Measurements from ENCODE around the gene COQ9.

COQ9 gene

DNA sequence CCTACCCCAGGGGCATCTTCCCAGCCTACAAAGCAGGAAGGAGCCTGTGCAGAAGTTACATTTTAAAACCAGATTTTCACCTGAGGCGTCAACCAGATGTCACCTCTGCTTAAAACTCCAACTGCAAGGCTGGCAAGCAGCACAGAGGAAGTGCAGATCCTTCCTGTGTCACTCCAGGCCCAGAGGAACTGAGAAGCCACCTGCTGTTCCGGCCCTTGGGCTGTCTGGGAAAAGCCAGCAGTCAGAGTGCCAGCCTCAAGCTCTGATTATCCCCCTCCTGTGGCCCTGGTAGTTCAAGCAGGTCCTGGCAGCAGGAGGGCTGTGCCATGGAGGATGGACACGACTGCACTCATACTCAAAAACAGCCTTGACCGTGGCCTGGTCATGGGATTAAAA lies 25.4 kb downstream of the COQ9 start:
- no peak for DNase-seq (ENCODE audit: low read depth)

DNA sequence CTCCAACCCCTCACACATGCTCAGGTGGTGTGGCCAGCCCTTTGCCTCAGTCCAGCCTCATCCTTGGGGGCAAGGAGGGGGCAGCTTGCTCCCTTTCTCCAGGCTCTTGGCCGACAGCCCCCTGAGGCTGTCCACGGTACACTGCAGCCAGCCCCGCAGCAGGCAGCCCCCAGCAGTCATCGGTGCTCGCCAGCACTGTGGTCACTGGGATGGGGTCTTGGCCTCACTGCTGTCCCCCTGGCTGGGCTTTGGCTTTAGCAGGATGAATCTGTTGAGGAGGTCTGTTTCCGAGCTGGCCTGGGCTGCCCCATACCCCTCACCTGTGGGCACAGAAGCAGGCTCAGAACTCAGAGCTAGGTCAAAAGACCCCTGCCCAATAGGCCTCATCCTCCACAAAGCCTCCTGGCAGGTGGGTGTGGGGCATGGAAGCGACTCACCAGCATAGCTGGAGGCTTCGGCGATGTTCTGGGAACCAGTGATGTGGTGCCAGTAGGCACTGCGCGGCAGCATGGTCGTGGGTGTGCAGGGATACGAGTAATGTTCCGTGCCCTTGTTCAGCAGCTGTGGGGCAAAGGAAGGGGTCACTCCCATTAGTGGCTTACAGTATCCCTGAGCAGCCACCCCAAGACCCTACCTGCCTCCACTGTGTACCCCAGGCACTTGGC lies 26.0 kb downstream of the COQ9 start:
- no peak for DNase-seq (ENCODE audit: low read depth)

GRCh38 chr16:57473906-57474305 lies 26.6 kb downstream of the COQ9 start:
- no peak for DNase-seq (ENCODE audit: low read depth)

DNA sequence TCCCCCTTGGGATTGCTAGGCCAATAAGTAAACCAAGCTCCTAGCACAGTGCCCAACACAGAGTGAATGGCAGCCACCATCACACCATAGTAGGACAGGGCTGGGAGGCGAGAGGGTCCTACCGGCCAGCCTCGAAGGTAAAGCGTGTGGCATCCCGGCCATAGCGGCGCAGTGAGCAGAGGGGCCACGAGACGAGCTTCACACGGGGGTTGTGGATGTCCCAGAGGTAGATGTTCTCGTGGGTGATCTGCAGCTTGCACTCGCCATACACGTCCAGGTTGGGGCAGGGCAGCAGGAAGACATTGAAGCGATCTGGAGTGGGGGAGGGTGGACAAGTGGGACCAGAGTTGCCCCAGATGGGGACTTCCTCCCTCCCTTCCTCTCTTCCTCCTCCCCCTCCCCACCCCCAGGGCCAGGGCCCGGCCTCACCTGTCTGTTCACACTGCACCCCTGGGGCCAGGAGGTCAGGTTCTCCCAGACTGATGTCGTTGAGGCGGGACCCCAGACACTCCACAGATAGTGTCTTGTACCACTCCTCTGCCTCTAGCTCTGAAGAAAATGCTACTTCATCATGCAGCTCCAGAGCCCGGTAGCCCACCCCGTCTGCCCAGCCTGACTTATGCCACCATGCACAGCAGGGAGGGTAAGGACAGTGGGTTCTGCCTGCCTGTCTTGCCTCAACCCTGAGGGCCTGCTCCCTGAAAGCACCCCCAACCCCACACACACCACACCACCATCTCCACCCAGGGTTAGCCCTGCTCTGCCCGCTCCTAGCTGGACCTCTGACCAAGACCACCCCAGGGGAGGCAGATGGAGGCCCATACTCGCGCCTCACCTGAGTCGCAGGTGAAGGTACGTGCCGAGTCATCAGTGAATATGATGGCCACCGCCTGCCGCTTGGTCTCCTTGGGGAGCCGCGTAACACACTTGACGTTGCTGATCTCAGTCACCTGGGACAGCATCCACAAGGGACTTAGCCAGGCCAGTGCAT lies 27.7 kb downstream of the COQ9 start:
- no peak for DNase-seq (ENCODE audit: low read depth)

DNA sequence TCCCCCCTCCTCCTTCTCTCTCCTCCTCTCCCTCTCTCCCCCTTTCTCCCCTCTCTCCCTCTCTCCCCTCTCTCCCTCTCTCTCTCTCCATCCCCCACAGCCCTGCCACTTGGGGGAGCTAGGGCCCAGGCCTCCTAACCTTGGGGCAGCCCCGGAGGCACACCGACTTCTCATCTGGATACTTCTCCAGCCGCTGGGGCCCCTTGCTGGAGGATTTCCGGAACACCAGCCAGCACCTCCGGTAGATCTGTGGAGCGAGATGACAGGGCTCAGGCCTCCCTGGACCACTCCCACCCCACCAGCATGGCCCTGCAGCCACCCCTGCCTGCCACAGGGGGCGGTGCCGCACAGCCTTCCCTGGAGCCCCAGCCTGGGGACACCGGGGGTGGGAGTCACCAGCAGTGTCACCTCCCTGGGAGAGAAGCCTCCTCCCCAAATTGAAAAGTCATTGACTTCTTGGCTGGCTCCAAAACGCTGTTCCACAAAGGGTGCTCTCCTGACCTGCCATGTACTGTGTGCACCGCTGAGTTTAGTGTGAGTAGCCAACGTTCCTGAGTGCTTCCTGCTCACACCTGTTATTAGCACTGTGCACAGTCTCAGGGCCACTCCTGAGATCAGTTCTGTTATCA lies 28.5 kb downstream of the COQ9 start:
- DNase-seq (ENCODE audit: low read depth), result no peak

DNA sequence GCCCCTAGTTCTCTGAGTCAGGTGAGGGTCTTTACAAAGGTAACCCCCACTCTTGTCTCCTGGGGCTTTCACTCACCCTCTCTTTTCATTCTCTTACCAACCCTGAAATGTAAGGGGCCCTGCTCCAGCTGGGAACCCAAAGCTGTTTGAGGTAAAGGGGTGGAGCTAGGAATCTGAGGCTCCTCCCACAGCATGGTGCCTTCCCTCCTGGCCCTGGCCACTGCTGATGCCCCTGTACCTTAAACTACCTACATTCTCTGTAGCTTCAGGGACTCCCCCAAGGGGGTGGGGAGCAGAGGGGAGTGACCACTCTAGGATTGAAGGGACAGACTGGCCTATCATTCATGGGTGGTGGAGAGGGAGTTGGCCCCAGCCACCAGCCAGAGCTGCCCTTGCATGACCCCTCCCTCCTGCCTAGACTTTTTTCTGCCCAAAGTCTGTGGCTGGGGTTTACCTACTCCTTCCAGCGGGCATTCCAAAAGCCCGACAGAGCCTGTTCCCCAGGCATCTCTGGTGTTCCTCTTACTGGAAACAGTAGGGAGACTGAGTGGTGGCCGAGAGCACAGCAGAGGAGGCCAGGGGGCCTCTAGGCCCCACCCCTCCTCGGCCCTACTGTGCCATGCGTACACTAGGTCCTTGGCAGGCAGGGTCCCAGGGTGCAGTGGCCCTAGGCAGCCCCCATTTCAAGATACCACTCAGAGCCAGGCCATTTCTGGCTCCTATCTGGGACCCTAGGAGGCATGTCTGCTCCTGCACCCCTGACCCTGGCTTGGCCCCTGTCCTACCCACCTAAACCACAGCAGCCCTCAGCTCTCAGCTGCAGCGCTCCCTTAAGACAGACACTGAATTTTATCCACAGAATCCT lies 29.5 kb downstream of the COQ9 start:
- no peak for DNase-seq (ENCODE audit: low read depth)

DNA sequence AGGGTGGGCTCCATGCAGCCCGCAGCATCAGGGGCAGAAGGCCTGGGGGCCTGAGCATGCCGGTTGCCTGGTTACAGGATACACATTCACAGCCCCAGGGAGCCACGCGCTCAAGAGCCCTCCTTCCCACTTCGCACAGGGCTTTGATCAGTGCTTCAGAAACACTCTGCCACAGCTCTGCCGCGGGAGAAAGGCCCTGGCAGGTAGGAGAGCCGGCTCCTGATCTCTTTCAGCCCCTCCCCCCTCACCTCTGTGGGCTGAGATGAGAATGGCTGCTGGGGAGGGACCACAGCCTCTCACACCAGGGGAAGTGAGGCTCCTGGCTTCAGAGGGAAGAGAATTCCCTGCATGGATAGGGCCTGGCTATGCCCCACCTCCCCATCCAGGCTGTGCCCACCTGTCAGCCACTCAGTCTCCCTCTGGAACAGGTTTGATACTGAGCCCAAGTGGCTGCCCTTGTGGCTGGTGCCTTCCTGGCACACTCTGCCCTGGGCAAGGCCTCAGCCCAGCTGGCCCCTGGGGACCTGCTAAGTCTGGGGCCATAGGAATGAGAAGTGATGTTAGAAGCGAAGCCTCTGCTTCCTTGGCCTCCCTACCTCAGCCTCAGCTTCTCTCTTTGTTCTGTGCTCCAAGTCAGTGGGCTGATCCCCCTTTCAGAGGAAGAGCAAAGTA lies 30.4 kb downstream of the COQ9 start:
- no peak for DNase-seq (ENCODE audit: low read depth)

GRCh38 chr16:57478396-57479204 lies 31.3 kb downstream of the COQ9 start:
- DNase-seq (ENCODE audit: low read depth), result no peak

DNA sequence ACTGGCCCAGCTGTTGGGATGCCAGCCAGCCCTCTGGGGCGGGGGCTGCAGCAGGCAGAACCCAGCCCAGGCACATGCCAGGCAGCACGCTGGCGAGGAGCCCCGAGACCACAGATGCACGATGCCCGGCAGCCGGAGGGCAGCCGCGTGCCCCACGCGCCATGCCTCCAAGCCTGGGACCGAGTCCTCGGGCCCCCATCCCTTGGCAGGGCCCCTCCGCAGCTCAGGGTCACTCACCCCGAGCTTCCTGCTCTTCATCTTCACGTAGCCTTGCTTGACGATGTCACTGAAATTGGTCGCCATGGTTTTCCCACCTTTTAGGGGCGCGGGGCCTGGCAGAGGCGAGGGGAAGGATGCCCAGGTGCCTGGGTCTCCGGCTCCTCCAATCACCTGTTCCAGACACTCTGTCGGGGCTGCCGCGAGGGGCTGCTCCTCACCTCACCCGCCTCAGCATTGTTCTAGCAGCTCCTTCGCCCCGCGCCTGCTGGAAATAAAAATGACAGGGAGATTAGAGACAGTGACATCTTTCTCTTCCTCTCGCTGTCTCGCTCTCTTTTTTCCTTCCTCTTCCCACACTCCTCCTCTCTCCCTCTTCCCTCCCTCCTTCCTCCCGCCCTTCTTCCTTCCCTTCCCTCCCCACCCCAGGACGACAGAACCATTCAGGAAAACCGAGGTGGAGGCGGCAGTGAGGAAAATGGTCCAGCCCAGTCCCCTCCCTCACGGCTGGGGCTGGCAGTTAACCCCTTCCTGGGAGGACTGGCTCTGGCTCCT lies 32.1 kb downstream of the COQ9 start:
- DNase-seq (ENCODE audit: low read depth), result peak; percentile 31

- no peak for DNase-seq (ENCODE audit: low read depth)
Observed at GRCh38 chr16:57479976-57480753, 32.9 kb downstream of the COQ9 start.

DNA sequence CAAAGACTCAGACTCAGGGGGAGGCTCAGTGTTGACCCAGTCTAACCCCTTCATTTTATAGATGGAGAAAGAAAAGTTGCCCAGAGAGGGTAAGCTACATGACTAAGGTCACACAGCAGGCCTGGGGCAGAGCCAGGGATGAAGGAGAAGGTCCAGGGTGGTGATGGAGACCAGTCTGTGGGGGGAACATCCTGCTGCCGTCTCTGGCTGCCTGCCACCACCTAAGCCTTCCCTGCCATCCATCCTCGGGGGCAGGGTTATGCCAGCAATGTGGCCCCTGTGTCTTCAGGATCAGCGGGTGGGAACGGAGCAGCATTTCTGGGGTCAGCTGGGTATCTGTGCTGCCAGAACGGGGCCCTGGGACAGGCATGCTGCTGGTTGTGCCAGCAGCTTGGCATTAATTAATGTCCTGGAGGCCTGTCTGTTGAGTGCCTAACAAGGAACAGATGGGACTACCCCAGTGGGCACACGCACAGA lies 33.5 kb downstream of the COQ9 start:
- DNase-seq (ENCODE audit: low read depth), result no peak

- DNase-seq (ENCODE audit: low read depth), result no peak
Observed at GRCh38 chr16:57481421-57481820, 34.1 kb downstream of the COQ9 start.

DNA sequence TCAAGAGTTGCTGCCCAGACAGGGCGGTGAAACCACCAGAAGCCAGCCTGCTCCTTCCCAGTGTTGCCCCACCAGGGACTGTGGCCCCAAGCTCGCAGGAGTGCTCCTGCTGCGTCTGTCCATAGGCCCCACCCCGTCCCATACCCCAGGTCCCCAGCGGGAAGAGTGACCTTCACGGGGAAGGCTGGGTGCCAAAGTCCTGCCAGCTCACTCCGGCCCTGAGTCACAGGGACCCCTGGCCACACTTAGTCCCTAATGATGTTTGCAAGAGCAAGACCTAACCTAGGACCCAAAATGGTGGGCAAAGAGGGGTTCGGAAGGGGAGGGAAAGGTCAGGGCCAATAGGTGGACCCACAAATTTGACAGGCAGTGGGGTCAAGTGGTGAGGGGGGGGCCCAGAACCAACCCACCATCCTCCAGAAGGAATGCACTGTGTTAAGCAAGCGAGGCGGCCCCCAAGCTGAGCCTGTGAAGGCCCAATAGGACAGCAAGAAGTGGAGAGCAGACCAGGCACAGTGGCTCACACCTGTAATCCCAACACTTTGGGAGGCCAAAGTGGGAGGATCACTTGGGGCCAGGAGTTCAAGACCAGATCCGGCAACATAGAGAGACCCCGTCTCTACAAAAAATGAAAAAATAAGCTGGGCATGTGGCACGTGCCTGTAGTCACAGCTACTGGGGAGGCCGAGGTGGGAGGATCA lies 35.7 kb downstream of the COQ9 start:
- no peak for DNase-seq (ENCODE audit: low read depth)

DNA sequence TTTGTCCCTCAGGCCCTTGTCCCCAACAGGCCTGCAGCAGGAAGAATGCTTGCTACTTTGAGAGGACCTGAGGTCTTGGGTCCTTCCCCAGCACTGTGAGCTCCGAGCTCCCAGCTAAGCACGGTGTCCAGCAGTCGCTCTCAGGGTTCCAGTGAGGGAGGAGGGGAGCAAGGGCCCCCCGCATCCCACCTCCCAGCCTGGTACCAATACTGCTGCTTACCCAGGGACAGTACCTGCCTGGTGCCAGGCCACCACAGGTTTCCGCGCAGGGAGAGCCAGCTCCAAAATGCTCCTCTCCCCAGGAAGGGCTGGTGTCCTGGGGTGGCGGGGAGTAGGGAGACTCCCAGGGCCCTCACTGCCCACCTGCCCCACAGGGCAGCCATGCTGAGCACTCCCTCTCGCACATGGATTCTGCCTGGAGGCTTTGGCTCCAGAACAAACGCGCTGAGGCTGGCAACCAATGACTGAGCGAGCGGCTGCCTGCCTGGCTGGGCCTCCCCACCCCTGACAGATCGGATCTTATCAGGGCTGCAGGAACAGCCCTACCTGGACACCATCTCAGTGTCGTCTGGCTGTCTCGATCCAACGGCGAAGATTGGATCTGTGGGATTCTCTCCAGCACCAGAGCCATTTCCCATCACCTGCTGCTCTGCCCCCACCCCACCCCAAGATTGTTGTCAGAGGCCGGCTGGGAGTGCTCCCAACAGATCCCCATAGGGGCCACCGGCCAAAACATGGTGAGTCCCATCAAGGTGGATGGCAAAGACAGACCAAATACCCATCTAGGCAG lies 36.6 kb downstream of the COQ9 start:
- no peak for DNase-seq (ENCODE audit: low read depth)

DNA sequence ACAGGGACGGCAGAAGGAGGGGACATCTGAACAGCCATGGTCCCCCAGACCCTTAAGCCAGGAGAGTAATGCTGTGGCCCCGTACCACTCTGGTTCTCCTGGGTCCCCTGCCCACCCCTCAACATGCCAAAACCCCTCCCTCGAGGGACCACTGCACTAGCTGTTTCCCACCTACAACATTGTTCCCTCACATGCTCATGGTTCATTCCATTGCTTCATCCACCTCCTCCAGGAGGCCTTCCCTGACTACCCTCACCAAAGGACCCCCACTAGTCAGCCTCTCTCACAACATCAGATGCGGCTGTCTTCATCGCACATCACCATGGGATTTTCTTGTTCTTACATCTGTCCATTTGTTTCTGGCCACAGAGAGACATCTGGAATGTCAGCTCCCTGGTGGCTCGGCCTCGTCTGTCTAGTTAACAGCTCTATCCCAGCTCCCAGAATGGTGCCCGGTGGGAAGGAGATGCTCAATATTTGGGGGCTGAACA lies 37.3 kb downstream of the COQ9 start:
- DNase-seq (ENCODE audit: low read depth), result no peak

DNA sequence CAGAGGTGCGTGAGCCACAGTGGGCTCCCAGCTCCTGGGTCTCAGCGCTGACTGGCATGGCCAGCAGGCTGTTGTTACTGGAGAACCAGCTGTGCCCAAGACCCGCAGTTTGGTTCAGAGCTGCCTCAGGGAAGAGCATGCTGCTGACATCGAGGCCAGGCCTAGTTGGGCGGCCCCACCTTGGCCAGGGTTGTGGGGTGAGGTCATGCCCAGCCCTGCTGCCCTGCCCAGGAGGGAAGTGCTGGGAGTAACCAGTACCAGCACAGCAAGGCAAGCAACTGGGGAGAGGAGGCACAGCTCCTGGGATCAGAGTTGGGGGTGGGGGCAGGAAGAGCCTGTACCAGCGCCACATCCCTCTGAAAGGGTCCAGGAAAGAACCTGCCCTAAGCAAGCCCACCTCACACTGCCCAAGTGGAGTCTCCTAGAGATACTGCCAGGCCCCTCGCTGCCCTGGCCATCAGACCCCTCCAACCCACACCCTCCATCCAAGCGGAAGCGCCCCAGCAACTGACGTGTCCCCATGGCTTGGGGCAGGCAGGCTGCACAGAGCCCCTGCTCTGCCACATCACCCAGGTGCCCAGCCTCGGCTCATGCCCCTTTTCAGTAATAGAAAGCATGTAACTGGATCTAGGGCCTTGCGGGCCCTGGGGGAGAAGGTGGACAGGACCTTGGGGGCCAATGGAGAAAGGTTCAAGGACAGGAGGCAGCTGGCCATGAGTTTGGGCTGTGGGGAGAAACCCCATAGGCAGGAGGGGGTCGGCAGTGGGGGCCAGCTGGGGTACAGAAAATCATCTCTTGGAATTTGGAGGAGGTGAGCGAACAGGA lies 38.0 kb downstream of the COQ9 start:
- DNase-seq (ENCODE audit: low read depth), result no peak

All from fibroblast of the conjunctiva (primary cell).